Astrocyte of the cerebellum (primary cell): ENCODE results near the gene OSBPL8.

Source experiments
- DNase-seq: peaks from one replicate; pipeline ENCODE4 v3.0.0-alpha.2; 2011; ENCODE audit warnings: low read depth
- H3K4me3 ChIP-seq: 2 replicates; pipeline ENCODE4 v1.5.1; 2011; ENCODE audit warnings: mild to moderate bottlenecking, low read depth, low read length, moderate library complexity
- CTCF ChIP-seq: IDR thresholded peaks from 2 replicates; pipeline ENCODE4 v1.5.1; 2012; ENCODE audit warnings: low read length, low read depth, moderate library complexity, mild to moderate bottlenecking; ENCODE audit errors: missing control alignments
- in situ Hi-C: cut with HindIII; loops from 2 replicates; pipeline ENCODE4 v1.10.0; 2017; ENCODE audit warnings: low sequenced_read_pairs

Gene OSBPL8

GRCh38 chr12:76422543-76423438, 136.8 kb downstream of the OSBPL8 start:
- no peak for TF ChIP-seq CTCF
- DNase-seq = peak; percentile 16
- in situ Hi-C loops = no loop called here
- H3K4me3 ChIP-seq = peak overlapping the region; percentile 14

- peak overlapping the region; percentile 14 for H3K4me3 ChIP-seq
- no peak for TF ChIP-seq CTCF
- in situ Hi-C loops = no loop called here
- DNase-seq = no peak
Observed at GRCh38 chr12:76422154-76422542, 137.4 kb downstream of the OSBPL8 start.

GRCh38 chr12:76421046-76421445, 138.5 kb downstream of the OSBPL8 start:
- TF ChIP-seq CTCF = no peak
- in situ Hi-C loops = no loop called here

GRCh38 chr12:76420222-76420621, 139.3 kb downstream of the OSBPL8 start:
- no peak for TF ChIP-seq CTCF
- in situ Hi-C loops = no loop called here
- no peak overlapping the region for H3K4me3 ChIP-seq
- DNase-seq = no peak

More at GRCh38 chr12:76421046-76421445, 138.5 kb downstream of the OSBPL8 start:
- H3K4me3 ChIP-seq = no peak overlapping the region
- no peak for DNase-seq

GRCh38 chr12:76417116-76417515, 142.5 kb downstream of the OSBPL8 start:
- DNase-seq = no peak
- no peak overlapping the region for H3K4me3 ChIP-seq
- no peak for TF ChIP-seq CTCF
- in situ Hi-C loops = no loop called here

GRCh38 chr12:76413121-76413520, 146.4 kb downstream of the OSBPL8 start:
- no peak for DNase-seq
- no peak overlapping the region for H3K4me3 ChIP-seq
- in situ Hi-C loops = no loop called here
- TF ChIP-seq CTCF = no peak
